H1 (cell line): ENCODE measurements around the gene NID1. TPM values are rescaled to one million over a fixed set of nuclear protein-coding genes. Genes with fewer than 3 reads are reported as not detected.
"Not testable (repeated sequence)": the region's sequence is repeated elsewhere in the genome, so short reads cannot be mapped to it uniquely, and the experiment has no call there.

Source experiments
- CTCF ChIA-PET: fragments of 300-600 bp; sonication (Branson Sonifier 250); formaldehyde crosslinking; loops from one replicate; lab custom pipeline; 2021; ENCODE audit not compliant: partially characterized antibody; lab: Charles Lee
- POLR2A ChIA-PET: fragments of 300-600 bp; sonication (Branson Sonifier 250); formaldehyde crosslinking; loops from one replicate; lab custom pipeline; 2021; ENCODE audit warnings: inconsistent platforms; ENCODE audit not compliant: partially characterized antibody; lab: Charles Lee
- DNase-seq, 2 experiments: peaks; one replicate each; pipeline versions ENCODE4 v3.0.0 to v3.0.0-alpha.2; 2010 to 2022; ENCODE audit warnings: low spot score in 2 of 2, low read depth in 1 of 2, mixed read lengths in 1 of 2
- FAIRE-seq: peaks from 2 replicates; lab custom pipeline; 2011; peaks lifted over from hg19 to GRCh38; lab: Jason Lieb, UNC
- H2AFZ ChIP-seq: 2 replicates; pipeline ENCODE4 v1.8.1; 2012; ENCODE audit warnings: low read length, inconsistent platforms
- H2AK5ac ChIP-seq: 2 replicates; pipeline ENCODE4 v1.6.1; 2013; ENCODE audit warnings: low read depth, low read length
- H2BK120ac ChIP-seq: replicated peaks from 2 replicates; pipeline ENCODE3; 2013; ENCODE audit warnings: low read depth, low read length, inconsistent platforms
- H2BK12ac ChIP-seq: 2 replicates; pipeline ENCODE4 v1.6.1; 2013; ENCODE audit warnings: low read depth, low read length
- H2BK15ac ChIP-seq: 2 replicates; pipeline ENCODE4 v1.6.1; 2013; ENCODE audit warnings: low read length
- H2BK20ac ChIP-seq: 2 replicates; pipeline ENCODE4 v1.6.1; 2013; ENCODE audit warnings: low read length
- H2BK5ac ChIP-seq: 2 replicates; pipeline ENCODE4 v1.6.1; 2013; ENCODE audit warnings: low read depth, low read length
- H3K14ac ChIP-seq: 2 replicates; pipeline ENCODE4 v1.6.1; 2013; ENCODE audit warnings: inconsistent platforms; ENCODE audit not compliant: insufficient read length
- H3K18ac ChIP-seq: 2 replicates; pipeline ENCODE4 v1.6.1; 2013; ENCODE audit warnings: low read length; ENCODE audit errors: extremely low read depth
- H3K23ac ChIP-seq: 2 replicates; pipeline ENCODE4 v1.6.1; 2013; ENCODE audit warnings: inconsistent platforms; ENCODE audit not compliant: insufficient read length
- H3K23me2 ChIP-seq: 2 replicates; pipeline ENCODE4 v1.6.1; 2013; ENCODE audit warnings: low read depth, low read length
- H3K27ac ChIP-seq: 2 replicates; pipeline ENCODE4 v1.6.1; 2011; ENCODE audit warnings: low read depth, low read length, inconsistent platforms
- H3K27me3 ChIP-seq, 4 experiments: replicated peaks in 1 of 4; 1 replicate in 1 of 4; 2 replicates in 3 of 4; pipeline versions ENCODE4 v1.6.1 to v1.8.1; 2011 to 2013; ENCODE audit warnings: low read length in 3 of 4, mild to moderate bottlenecking in 3 of 4, inconsistent platforms in 2 of 4, mixed read lengths in 2 of 4, moderate library complexity in 1 of 4; ENCODE audit not compliant: control insufficient read depth in 3 of 4, insufficient read depth in 3 of 4; ENCODE audit errors: extremely low read depth in 1 of 4
- H3K36me3 ChIP-seq, 4 experiments: 2 replicates each; pipeline versions ENCODE4 v1.6.1 to v1.8.1; 2011 to 2013; ENCODE audit warnings: mild to moderate bottlenecking in 4 of 4, low read length in 3 of 4, moderate library complexity in 2 of 4, control low read depth in 1 of 4, inconsistent platforms in 1 of 4; ENCODE audit not compliant: insufficient read depth in 4 of 4, control insufficient read depth in 2 of 4
- H3K4ac ChIP-seq: replicated peaks from 2 replicates; pipeline ENCODE3; 2013; ENCODE audit warnings: low read length, low read depth, mixed read lengths, inconsistent platforms; ENCODE audit not compliant: insufficient read length
- H3K4me1 ChIP-seq, 4 experiments: replicated peaks in 1 of 4; 1 replicate in 1 of 4; 2 replicates in 3 of 4; pipeline versions ENCODE4 v1.6.1 to v1.8.1; 2011 to 2013; ENCODE audit warnings: low read length in 3 of 4, inconsistent platforms in 2 of 4, mixed read lengths in 1 of 4; ENCODE audit not compliant: insufficient read depth in 4 of 4, control insufficient read depth in 3 of 4
- H3K4me2 ChIP-seq, 2 experiments: 2 replicates each; pipeline versions ENCODE4 v1.6.1 to v1.8.1; 2011 to 2013; ENCODE audit warnings: low read depth in 2 of 2, low read length in 2 of 2, control low read depth in 1 of 2, inconsistent platforms in 1 of 2, mild to moderate bottlenecking in 1 of 2; ENCODE audit not compliant: insufficient read depth in 1 of 2
- H3K4me3 ChIP-seq, 4 experiments: fragments of 200-600, 300-600 bp in 1 of 4; sonication (generic), shearing (Covaris generic), sonication (Bioruptor Twin) in 1 of 4; 2 replicates each; pipeline versions ENCODE4 v1.5.1 to v1.8.1; 2011 to 2016; ENCODE audit warnings: low read length in 4 of 4, low read depth in 3 of 4, control low read depth in 2 of 4, inconsistent platforms in 2 of 4, mild to moderate bottlenecking in 2 of 4, mixed read lengths in 1 of 4, moderate library complexity in 1 of 4; ENCODE audit not compliant: insufficient read depth in 2 of 4; ENCODE audit errors: extremely low read depth in 1 of 4
- H3K56ac ChIP-seq: replicated peaks from 2 replicates; pipeline ENCODE3; 2013; ENCODE audit warnings: low read depth, mild to moderate bottlenecking, mixed read lengths, low read length, inconsistent platforms; ENCODE audit not compliant: insufficient read length
- H3K79me1 ChIP-seq: 2 replicates; pipeline ENCODE4 v1.6.1; 2013; ENCODE audit warnings: low read depth, low read length, control low read depth
- H3K79me2 ChIP-seq, 2 experiments: 2 replicates each; pipeline versions ENCODE4 v1.6.1 to v1.8.1; 2012 to 2013; ENCODE audit warnings: low read length in 2 of 2, mild to moderate bottlenecking in 2 of 2, inconsistent platforms in 1 of 2; ENCODE audit not compliant: insufficient read depth in 2 of 2, control insufficient read depth in 1 of 2
- H3K9ac ChIP-seq, 4 experiments: replicated peaks in 1 of 4; 1 replicate in 1 of 4; 2 replicates in 3 of 4; pipeline versions ENCODE4 v1.6.1 to v1.8.1; 2011 to 2013; ENCODE audit warnings: low read depth in 3 of 4, low read length in 3 of 4, control low read depth in 2 of 4, mild to moderate bottlenecking in 2 of 4, moderate library complexity in 2 of 4, inconsistent platforms in 1 of 4; ENCODE audit errors: extremely low read depth in 1 of 4
- H3K9me3 ChIP-seq, 2 experiments: 2 replicates each; pipeline versions ENCODE4 v1.6.1 to v1.8.1; 2012 to 2013; ENCODE audit warnings: mild to moderate bottlenecking in 2 of 2, moderate library complexity in 2 of 2, control low read depth in 1 of 2, inconsistent platforms in 1 of 2, low read depth in 1 of 2, low read length in 1 of 2, mixed read lengths in 1 of 2; ENCODE audit not compliant: insufficient read depth in 2 of 2
- H4K20me1 ChIP-seq, 2 experiments: replicated peaks in 1 of 2; 2 replicates each; pipeline versions ENCODE3 to v1.8.1; 2011 to 2013; ENCODE audit warnings: inconsistent platforms in 2 of 2, low read length in 2 of 2, mild to moderate bottlenecking in 1 of 2; ENCODE audit not compliant: insufficient read depth in 2 of 2, control insufficient read depth in 1 of 2
- H4K5ac ChIP-seq: 2 replicates; pipeline ENCODE4 v1.6.1; 2013; ENCODE audit warnings: low read length, low read depth, mixed read lengths, inconsistent platforms; ENCODE audit not compliant: insufficient read length
- H4K8ac ChIP-seq: 2 replicates; pipeline ENCODE4 v1.8.0; 2013; ENCODE audit warnings: mild to moderate bottlenecking, moderate library complexity, low read length, inconsistent platforms; ENCODE audit not compliant: insufficient read depth; ENCODE audit errors: extremely low read depth
- H4K91ac ChIP-seq: replicated peaks from 2 replicates; pipeline ENCODE3; 2013; ENCODE audit warnings: low read length, mixed read lengths, inconsistent platforms; ENCODE audit not compliant: insufficient read length
- WGBS, 2 experiments: shearing (Covaris generic) in 1 of 2; methylation state at CpG; one replicate each; pipeline versions ENCODE4 v1.1.6 to v1.1.7; 2013 to 2015; ENCODE audit warnings: low lambda C conversion rate in 2 of 2, mixed read lengths in 2 of 2, inconsistent platforms in 1 of 2, low coverage in 1 of 2, missing lambda C conversion rate in 1 of 2; ENCODE audit not compliant: insufficient replicate concordance in 2 of 2, insufficient coverage in 1 of 2, insufficient read length in 1 of 2; ENCODE audit errors: extremely low coverage in 1 of 2, missing lambda C conversion rate in 1 of 2; 5-methylcytosine and 5-hydroxymethylcytosine counted together
- polyA plus RNA-seq, 7 experiments: library from polyadenylated mRNA; depleted of rRNA in 3 of 7; stranded (reverse) in 5 of 7; unstranded in 2 of 7; fragments of >200 nt in 5 of 7; fragments of 200-250 nt in 2 of 7; gene quantifications; 1 replicate in 5 of 7; 2 replicates in 1 of 7; 4 replicates in 1 of 7; pipeline versions ENCODE4 v1.2.1 to v1.2.3, GENCODE V29; 2011 to 2013; ENCODE audit warnings: missing spikeins in 2 of 7, mixed read lengths in 2 of 7
- total RNA-seq: library from RNA; stranded (reverse); fragmentation: NEBNext Ultra II Directional; extraction: Animal tissue kit (Norgen Biotek cat#: 25700); gene quantifications from 2 replicates; pipeline ENCODE4 v1.2.1, GENCODE V29; 2021

The NID1 gene
- total and polyA plus RNA-seq, 2 of the 8 experiments (the other 6 are each of a cell fraction or from before 2014, with no cell fraction given), result 20.9 to 25.4 TPM

DNA sequence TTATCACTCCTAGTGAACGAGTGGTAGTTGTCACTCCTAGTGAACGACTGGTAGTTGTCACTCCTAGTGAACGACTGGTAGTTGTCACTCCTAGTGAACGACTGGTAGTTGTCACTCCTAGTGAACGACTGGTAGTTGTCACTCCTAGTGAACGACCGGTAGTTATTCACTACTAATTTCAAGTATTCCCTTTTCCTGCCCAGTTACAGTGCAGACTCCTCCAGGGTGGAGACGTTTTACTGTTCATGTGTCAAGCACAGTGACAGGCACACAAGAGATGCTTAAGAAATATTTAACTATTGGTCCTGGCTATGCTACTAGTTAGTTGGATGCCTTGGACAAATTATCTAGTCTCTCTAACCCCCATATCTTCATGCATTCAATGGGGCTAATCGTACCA is 61.8 kb downstream of the NID1 start:
- H3K18ac ChIP-seq, H2BK20ac ChIP-seq, H2BK5ac ChIP-seq, H4K8ac ChIP-seq, CTCF ChIA-PET, H3K56ac ChIP-seq, H3K4me1 ChIP-seq, H3K36me3 ChIP-seq, H3K4me2 ChIP-seq, H3K9ac ChIP-seq, H4K91ac ChIP-seq, H3K79me1 ChIP-seq, H4K20me1 ChIP-seq, FAIRE-seq, H3K79me2 ChIP-seq, H2BK15ac ChIP-seq, H3K9me3 ChIP-seq, H4K5ac ChIP-seq, H3K23me2 ChIP-seq, H2BK12ac ChIP-seq, H2BK120ac ChIP-seq, DNase-seq, H3K4me3 ChIP-seq, H2AFZ ChIP-seq, H3K27ac ChIP-seq, H3K27me3 ChIP-seq, H3K4ac ChIP-seq, POLR2A ChIA-PET, H2AK5ac ChIP-seq, H3K23ac ChIP-seq, H3K14ac ChIP-seq: not testable (repeated sequence)
- 72% methylated on average over 9 of the region's 9 CpGs; no CpG with 5 or more reads in 1 of the 2 experiments for WGBS, 2 experiments
